HepG2 (cell line): ENCODE data around the gene CLASP2. TPM values are rescaled to one million over a fixed set of nuclear protein-coding genes. Genes with fewer than 3 reads are reported as not detected.

ENCODE experiments used
- ATAC-seq: fragments of 200-7000 bp; cut with Tn5 transposase; 3 replicates; pipeline ENCODE4 v1.9.1; 2020; ENCODE audit warnings: mild to moderate bottlenecking, moderate library complexity
- BruUV-seq: library from RNA; stranded (reverse); fragments of 400-500 nt; replicated peaks from 2 replicates; lab custom pipeline; 2021; lab: Mats Ljungman, UMichigan
- CTCF ChIA-PET: fragments of 300-600 bp; formaldehyde crosslinking; extraction: SDS; loops from one replicate; lab custom pipeline; 2021; ENCODE audit warnings: low total read pairs, inconsistent platforms, low intra/inter-chr PET ratio; lab: Yijun Ruan, JAX
- POLR2A ChIA-PET: fragments of 350-600 bp; sonication (Branson Sonifier 250); formaldehyde crosslinking; loops from one replicate; lab custom pipeline; 2020; ENCODE audit warnings: antibody characterized with exemption, inconsistent platforms; lab: Yijun Ruan, JAX
- DNase-seq: peaks from one replicate; pipeline ENCODE4 v3.0.0-alpha.2; 2015; ENCODE audit warnings: low spot score
- FAIRE-seq: peaks from 3 replicates; lab custom pipeline; 2011; peaks lifted over from hg19 to GRCh38; lab: Jason Lieb, UNC
- H2AFZ ChIP-seq: one replicate; pipeline ENCODE4 v1.6.1; 2011; ENCODE audit warnings: low read length, inconsistent platforms
- H3K27ac ChIP-seq: fragments of 300-600 bp; 3 replicates; pipeline ENCODE4 v1.8.0; 2011; ENCODE audit warnings: mixed run types, mild to moderate bottlenecking, mixed read lengths, low read length, inconsistent platforms; ENCODE audit not compliant: insufficient read depth; ENCODE audit errors: extremely low read length
- H3K27me3 ChIP-seq, 2 experiments: fragments of 200-600 bp in 1 of 2; 2 replicates in 1 of 2; 3 replicates in 1 of 2; pipeline versions ENCODE4 v1.6.0 to v1.8.0; 2011; ENCODE audit warnings: low read length in 2 of 2, mild to moderate bottlenecking in 2 of 2, moderate library complexity in 2 of 2, inconsistent platforms in 1 of 2; ENCODE audit not compliant: insufficient read depth in 2 of 2, control insufficient read depth in 1 of 2
- H3K36me3 ChIP-seq, 2 experiments: fragments of 200-600 bp in 1 of 2; replicated peaks in 1 of 2; 2 replicates in 1 of 2; 3 replicates in 1 of 2; pipeline versions ENCODE4 v1.5.1 to v1.8.0; 2011; ENCODE audit warnings: low read length in 2 of 2, inconsistent platforms in 1 of 2; ENCODE audit not compliant: insufficient read depth in 2 of 2, control insufficient read depth in 1 of 2
- H3K4me1 ChIP-seq: 2 replicates; pipeline ENCODE4 v1.5.1; 2012; ENCODE audit warnings: low read length, inconsistent platforms; ENCODE audit not compliant: insufficient read depth
- H3K4me2 ChIP-seq: 2 replicates; pipeline ENCODE4 v1.6.0; 2011; ENCODE audit warnings: low read depth, low read length, inconsistent platforms
- H3K4me3 ChIP-seq, 3 experiments: fragments of 200-600 bp in 1 of 3; sonication (generic), shearing (Covaris generic) in 1 of 3; replicated peaks in 1 of 3; 2 replicates each; pipeline ENCODE4 v1.5.1; 2011 to 2016; ENCODE audit warnings: low read length in 3 of 3, inconsistent platforms in 2 of 3, low read depth in 2 of 3, mild to moderate bottlenecking in 2 of 3, control low read depth in 1 of 3, mixed read lengths in 1 of 3; ENCODE audit not compliant: insufficient read depth in 1 of 3
- H3K79me2 ChIP-seq: one replicate; pipeline ENCODE4 v1.6.1; 2011; ENCODE audit warnings: low read length, inconsistent platforms; ENCODE audit not compliant: insufficient read depth
- H3K9ac ChIP-seq: 2 replicates; pipeline ENCODE4 v1.6.0; 2011; ENCODE audit warnings: mild to moderate bottlenecking, low read depth, low read length, inconsistent platforms; ENCODE audit not compliant: insufficient read depth
- H3K9me3 ChIP-seq: 2 replicates; pipeline ENCODE4 v1.5.1; 2012; ENCODE audit warnings: mild to moderate bottlenecking, low read length
- H4K20me1 ChIP-seq: 2 replicates; pipeline ENCODE4 v1.6.0; 2011; ENCODE audit warnings: inconsistent platforms, mild to moderate bottlenecking, low read length, moderate library complexity; ENCODE audit not compliant: insufficient read depth
- ETV5 ChIP-seq: IDR thresholded peaks from 2 replicates; pipeline ENCODE4 v1.6.1; 2018; ENCODE audit warnings: missing biosample characterization, missing genetic modification reagents, inconsistent platforms, borderline replicate concordance
- KDM4B ChIP-seq: sonication (generic); formaldehyde crosslinking; IDR thresholded peaks from 2 replicates; pipeline ENCODE4 v1.4.0; 2020; ENCODE audit warnings: missing genetic modification reagents
- RARG ChIP-seq: sonication (generic); formaldehyde crosslinking; IDR thresholded peaks from 2 replicates; pipeline ENCODE4 v1.4.0; 2020; ENCODE audit warnings: low read depth, mild to moderate bottlenecking, missing genetic modification reagents
- ZBTB1 ChIP-seq: sonication (generic); formaldehyde crosslinking; IDR thresholded peaks from 2 replicates; pipeline ENCODE4 v1.4.0; 2020; ENCODE audit warnings: missing genetic modification reagents, borderline replicate concordance
- ZNF713 ChIP-seq: sonication (generic); formaldehyde crosslinking; IDR thresholded peaks from 2 replicates; pipeline ENCODE4 v1.4.0; 2020; ENCODE audit warnings: mild to moderate bottlenecking, missing genetic modification reagents
- WGBS: methylation state at CpG from one replicate; pipeline ENCODE4 v1.1.6; 2017; ENCODE audit warnings: low lambda C conversion rate; 5-methylcytosine and 5-hydroxymethylcytosine counted together
- in situ Hi-C: cut with HindIII; loops from 2 replicates; pipeline ENCODE4 v1.10.0; 2017; ENCODE audit warnings: low pct_unique_long_range_greater_than_20kb; ENCODE audit not compliant: extremely low pct_ligation_motif_present
- intact Hi-C: fragments of 100-400 bp; cut with micrococcal nuclease; formaldehyde crosslinking; loops from one replicate; pipeline ENCODE4 v1.10.0; 2022; ENCODE audit not compliant: unreplicated experiment
- polyA plus RNA-seq, 8 experiments: library from polyadenylated mRNA; depleted of rRNA in 3 of 8; stranded (reverse) in 7 of 8; unstranded in 1 of 8; fragments of >200 nt; fragmentation: Illumina TruSeq in 4 of 8; extraction: Trizol in 4 of 8; gene quantifications; 2 replicates each; pipeline versions ENCODE4 v1.2.1 to v1.2.3, GENCODE V29; 2011 to 2016; ENCODE audit warnings: low read depth in 4 of 8, missing spikeins in 1 of 8, mixed read lengths in 1 of 8; ENCODE audit not compliant: insufficient read depth in 1 of 8
- total RNA-seq, 5 experiments: library from RNA; depleted of rRNA; stranded (reverse); fragments of >200 nt; fragmentation: Illumina TruSeq; extraction: Trizol; gene quantifications; 2 replicates each; pipeline ENCODE4 v1.2.3, GENCODE V29; 2016; ENCODE audit warnings: low read depth in 1 of 5

Gene CLASP2
- total and polyA plus RNA-seq, 2 of the 13 experiments (the other 11 are each of a cell fraction or from before 2014, with no cell fraction given): 15.7 to 34.8 TPM

DNA sequence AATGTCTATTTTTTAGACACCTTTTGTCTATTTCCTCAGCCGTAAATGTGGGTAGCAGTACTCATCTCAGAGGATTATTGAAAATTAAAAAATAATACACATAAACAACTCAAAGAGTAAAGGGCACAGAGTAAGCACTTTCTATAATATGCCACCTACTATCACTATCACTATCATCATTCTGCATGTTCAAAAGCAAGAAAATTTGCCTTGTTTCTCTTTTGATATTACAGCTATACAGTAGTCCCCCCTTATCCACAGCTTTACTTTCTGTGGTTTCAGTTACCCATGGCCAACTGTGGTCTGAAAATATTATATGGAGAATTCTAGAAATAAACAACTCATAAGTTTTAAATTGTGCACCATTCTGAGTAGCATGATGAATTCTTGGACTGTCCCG is 27.7 kb downstream of the CLASP2 start:
- no peak for ATAC-seq
- Histone ChIP-seq H3K79me2 (no peaks in the 10 kb centered on the region), H4K20me1 (no peaks in the 10 kb centered on the region), H3K27ac (no peak overlapping the region), H3K4me2 (no peak overlapping the region), H3K36me3 (peaks cover 2 to 16% of the 10 kb centered on the region in 2 experiments; a peak in 3 of 5 replicates), H3K4me1 (no peaks in the 10 kb centered on the region), H3K4me3 (no peak overlapping the region), H3K27me3 (no peaks in the 10 kb centered on the region), H3K9ac (no peak overlapping the region), H2AFZ (no peak overlapping the region), H3K9me3 (no peaks in the 10 kb centered on the region)
- TF ChIP-seq ZBTB1: no peak
- FAIRE-seq: no peak
- ChIA-PET POLR2A (no interaction called here), CTCF (no interaction called here)
- intact Hi-C loops (no loop called here), in situ Hi-C loops (no loop called here)
- BruUV-seq: no TSS peak
- WGBS: 96% methylated on average over 2 of the region's 2 CpGs
- no peak for DNase-seq

DNA sequence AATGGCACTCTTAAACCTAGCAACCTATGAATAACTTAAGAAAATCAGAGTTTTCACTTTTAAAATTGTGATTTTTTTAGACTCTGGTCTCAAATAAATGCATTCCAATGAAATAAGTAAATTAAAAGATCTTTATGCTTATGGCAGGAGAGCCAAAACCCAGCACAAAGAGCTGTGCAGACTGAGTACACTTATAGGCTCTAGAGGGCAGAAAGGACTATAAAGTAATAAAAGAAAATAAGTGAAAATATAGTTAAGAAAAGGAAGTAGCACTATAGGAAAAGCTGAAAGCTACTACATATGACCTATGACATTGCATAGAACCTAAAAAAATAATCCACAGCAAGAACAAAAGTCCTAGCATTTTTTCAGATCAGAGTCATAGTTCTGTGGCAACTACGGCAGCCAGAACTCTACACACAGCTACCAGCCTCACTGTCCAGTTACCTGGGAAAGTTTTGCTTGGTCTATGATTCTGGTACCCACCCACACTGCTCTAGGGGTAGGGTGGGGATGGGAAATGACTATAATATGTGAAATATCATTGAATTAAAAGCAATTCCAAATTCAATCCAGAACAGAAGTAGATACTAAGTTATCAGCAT is 30.5 kb downstream of the CLASP2 start:
- POLR2A ChIA-PET: no interaction called here
- ATAC-seq (no peak), FAIRE-seq (no peak), DNase-seq (no peak)
- Histone ChIP-seq H2AFZ (no peak overlapping the region), H3K9me3 (no peaks in the 10 kb centered on the region), H3K4me3 (no peak overlapping the region), H4K20me1 (no peaks in the 10 kb centered on the region), H3K4me2 (no peak overlapping the region), H3K27me3 (no peaks in the 10 kb centered on the region), H3K27ac (no peak overlapping the region), H3K36me3 (peaks cover 3 to 21% of the 10 kb centered on the region in 2 experiments; a peak in 4 of 5 replicates), H3K4me1 (no peaks in the 10 kb centered on the region), H3K9ac (no peak overlapping the region), H3K79me2 (no peaks in the 10 kb centered on the region)
- WGBS: 100% methylated on average over 1 of the region's 1 CpG
- BruUV-seq: no TSS peak
- CTCF ChIA-PET: no interaction called here
- in situ Hi-C loops (no loop called here), intact Hi-C loops (no loop called here)
- TF ChIP-seq ETV5 (CRISPR knock-in tag): no peak
- TF ChIP-seq KDM4B: no peak
- TF ChIP-seq RARG (CRISPR knock-in tag): no peak
- no peak for TF ChIP-seq ZNF713 (CRISPR knock-in tag)
